Endothelial cell (in vitro differentiated cells): ENCODE measurements around the gene CGB8. TPM values are rescaled to one million over a fixed set of nuclear protein-coding genes. Genes with fewer than 3 reads are reported as not detected.
"Not testable (repeated sequence)": the region's sequence is repeated elsewhere in the genome, so short reads cannot be mapped to it uniquely, and the experiment has no call there.

Source experiments
- DNase-seq: peaks from one replicate; pipeline ENCODE4 v3.0.0; 2021; ENCODE audit warnings: low spot score
- H3K27ac Mint-ChIP-seq: one replicate; pipeline ENCODE4 v1.8.0; 2021; ENCODE audit warnings: mixed read lengths, inconsistent platforms; ENCODE audit not compliant: unreplicated experiment
- H3K27me3 Mint-ChIP-seq: one replicate; pipeline ENCODE4 v1.8.0; 2021; ENCODE audit warnings: mild to moderate bottlenecking, moderate library complexity, mixed read lengths, inconsistent platforms; ENCODE audit not compliant: unreplicated experiment
- H3K36me3 Mint-ChIP-seq: one replicate; pipeline ENCODE4 v1.8.0; 2021; ENCODE audit warnings: mild to moderate bottlenecking, low read depth, mixed read lengths, inconsistent platforms; ENCODE audit not compliant: unreplicated experiment
- H3K4me1 Mint-ChIP-seq: one replicate; pipeline ENCODE4 v1.8.0; 2021; ENCODE audit warnings: mild to moderate bottlenecking, mixed read lengths, inconsistent platforms; ENCODE audit not compliant: unreplicated experiment
- H3K4me3 Mint-ChIP-seq: one replicate; pipeline ENCODE4 v1.8.0; 2021; ENCODE audit warnings: mild to moderate bottlenecking, mixed read lengths, inconsistent platforms; ENCODE audit not compliant: unreplicated experiment
- H3K9me3 Mint-ChIP-seq: one replicate; pipeline ENCODE4 v1.8.0; 2021; ENCODE audit warnings: mixed read lengths, inconsistent platforms; ENCODE audit not compliant: unreplicated experiment
- CTCF ChIP-seq: fragments of 200-600 bp; sonication (generic); IDR thresholded peaks from one replicate; pipeline ENCODE4 v1.5.0; 2021; ENCODE audit warnings: antibody characterized with exemption; ENCODE audit not compliant: unreplicated experiment
- total RNA-seq: library from RNA; stranded (reverse); fragmentation: NEBNext Ultra II Directional; extraction: Animal tissue kit (Norgen Biotek cat#: 25700); gene quantifications from one replicate; pipeline ENCODE4 v1.2.1, GENCODE V29; 2021; ENCODE audit not compliant: unreplicated experiment

CGB8 gene
- total RNA-seq, 1 donor from 2014 or later, result not detected

GRCh38 chr19:49019242-49019932 lies 29.5 kb downstream of the CGB8 start:
- Mint-ChIP-seq H3K4me1 (peaks cover 4% of the 10 kb centered on the region), H3K27ac (peak overlapping the region; percentile 26), H3K36me3 (no peaks in the 10 kb centered on the region), H3K27me3 (peaks cover 9% of the 10 kb centered on the region), H3K9me3 (no peaks in the 10 kb centered on the region), H3K4me3 (peak overlapping the region; percentile 75)
- peak; percentile 71 for DNase-seq
- TF ChIP-seq CTCF, result no peak

- DNase-seq, H3K27me3 Mint-ChIP-seq: not testable (repeated sequence)
- peak overlapping the region; percentile 26 for H3K27ac Mint-ChIP-seq
Measured at GRCh38 chr19:49018388-49019241, 30.3 kb downstream of the CGB8 start.

GRCh38 chr19:49017666-49018351 lies 31.1 kb downstream of the CGB8 start:
- Mint-ChIP-seq H3K27me3 (peaks cover 9% of the 10 kb centered on the region), H3K36me3 (peaks cover 6% of the 10 kb centered on the region), H3K9me3 (no peaks in the 10 kb centered on the region), H3K4me3 (no peak overlapping the region), H3K27ac (no peak overlapping the region), H3K4me1 (peaks cover 4% of the 10 kb centered on the region)
- DNase-seq, result peak; percentile 70
- TF ChIP-seq CTCF, result peak; percentile 6

More at GRCh38 chr19:49018388-49019241, 30.3 kb downstream of the CGB8 start:
- H3K4me1 Mint-ChIP-seq, H3K9me3 Mint-ChIP-seq, H3K36me3 Mint-ChIP-seq: not testable (repeated sequence)
- H3K4me3 Mint-ChIP-seq, result peak overlapping the region; percentile 75

GRCh38 chr19:49017041-49017665 lies 31.8 kb downstream of the CGB8 start, which contains the start of gene LHB:
TSS of gene LHB (minus strand) at chr19:49017091. CDS start at chr19:49017081, 10 bp downstream.
- no peak for TF ChIP-seq CTCF
- Mint-ChIP-seq H3K9me3 (no peaks in the 10 kb centered on the region), H3K4me1 (peaks cover 4% of the 10 kb centered on the region), H3K27ac (no peak within 1 kb of the TSS), H3K4me3 (no peak within 1 kb of the TSS), H3K36me3 (peaks cover 10% of the 10 kb centered on the region), H3K27me3 (peaks cover 11% of the 10 kb centered on the region)
- no peak for DNase-seq
